Stomach (tissue), 4 donors: ENCODE results near the gene CD44.

Source experiments
- CTCF ChIP-seq, 7 experiments: fragments of 450-650 bp in 4 of 7; fragments of 200-600 bp in 3 of 7; sonication (generic) in 3 of 7; IDR thresholded peaks; one replicate each; pipeline ENCODE4 v1.5.1; 2016 to 2019; ENCODE audit warnings: antibody characterized with exemption in 7 of 7, control low read depth in 2 of 7, mild to moderate bottlenecking in 1 of 7
- EP300 ChIP-seq: sonication (generic); formaldehyde crosslinking; IDR thresholded peaks from one replicate; pipeline ENCODE4 v1.6.1; 2017; ENCODE audit warnings: antibody characterized with exemption
- POLR2A ChIP-seq, 4 donors: fragments of 450-650 bp; IDR thresholded peaks; one replicate each; pipeline ENCODE4 v1.6.1; 2016; ENCODE audit warnings: antibody characterized with exemption in 4 of 4, control low read depth in 2 of 4, mild to moderate bottlenecking in 1 of 4, moderate library complexity in 1 of 4
- POLR2AphosphoS5 ChIP-seq, 3 donors: sonication (generic); formaldehyde crosslinking; IDR thresholded peaks; one replicate each; pipeline ENCODE4 v1.6.1; 2016; ENCODE audit warnings: antibody characterized with exemption in 3 of 3

GRCh38 chr11:35253237-35253636 is 114.3 kb downstream of the CD44 start:
- TF ChIP-seq POLR2AphosphoS5 (IDR thresholded peaks at IDR 0.05): no peak
- TF ChIP-seq CTCF (IDR thresholded peaks at IDR 0.05): no peak
- no peak for TF ChIP-seq POLR2A (IDR thresholded peaks at IDR 0.05)
- no peak for TF ChIP-seq EP300
